CD4-positive, alpha-beta T cell treated with Interleukin-10 for 1 hour (primary cell): ENCODE measurements around the gene GNAT1.

Experiments
- DNase-seq: peaks from one replicate; pipeline ENCODE4 v3.0.0-alpha.2; 2020

Gene GNAT1

GRCh38 chr3:50182533-50183099 lies 8.8 kb upstream of the GNAT1 start:
- no peak for DNase-seq

DNA sequence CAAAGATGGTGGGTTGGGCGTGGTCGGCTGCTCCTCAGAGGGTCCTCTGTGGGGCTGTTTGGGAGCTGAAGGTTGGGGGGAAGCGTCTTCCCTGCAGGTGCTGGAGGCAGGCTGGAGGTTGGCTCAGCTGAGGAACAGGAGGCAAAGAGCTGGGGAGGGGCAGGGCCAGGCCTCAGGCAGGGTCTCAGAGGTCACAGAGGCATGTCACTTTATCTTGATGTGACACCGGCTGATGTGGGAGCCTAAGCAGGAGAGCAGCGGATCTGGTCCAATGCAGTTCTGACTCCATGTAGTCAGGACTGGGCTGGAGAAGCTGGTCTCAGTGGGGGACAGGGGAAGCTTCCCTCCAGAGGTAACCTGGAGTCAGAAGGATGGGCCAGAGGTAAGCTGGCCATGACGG lies 7.7 kb upstream of the GNAT1 start:
- DNase-seq = no peak

GRCh38 chr3:50184242-50184978 lies 7.0 kb upstream of the GNAT1 start:
- DNase-seq = no peak

- no peak for DNase-seq
These were observed 6.2 kb upstream of the GNAT1 start for GRCh38 chr3:50185230-50185629.

- no peak for DNase-seq
These were observed 5.3 kb upstream of the GNAT1 start for GRCh38 chr3:50186096-50186495.

GRCh38 chr3:50187750-50188149 lies 3.7 kb upstream of the GNAT1 start:
- no peak for DNase-seq

DNA sequence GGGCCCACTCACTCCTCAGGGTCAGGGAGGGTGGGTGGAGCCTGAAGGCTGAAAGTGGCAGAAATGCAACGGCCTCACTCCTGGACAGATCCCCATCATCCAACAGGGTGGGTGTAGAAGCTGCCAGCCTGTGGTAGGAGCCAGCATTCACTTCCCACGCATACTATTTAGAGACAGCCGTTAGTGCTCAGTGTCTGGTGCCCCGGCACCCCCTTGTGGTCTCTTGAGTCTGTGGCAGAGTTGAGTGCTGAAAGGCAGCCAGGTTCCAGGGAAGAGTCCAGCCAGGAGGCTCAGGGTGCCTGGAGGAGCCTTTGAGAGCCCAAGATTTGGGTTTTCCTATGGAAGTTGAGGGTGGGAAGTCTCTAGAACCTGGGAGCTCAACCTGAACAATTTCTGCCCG lies 2.1 kb upstream of the GNAT1 start:
- DNase-seq = peak; percentile 19

DNA sequence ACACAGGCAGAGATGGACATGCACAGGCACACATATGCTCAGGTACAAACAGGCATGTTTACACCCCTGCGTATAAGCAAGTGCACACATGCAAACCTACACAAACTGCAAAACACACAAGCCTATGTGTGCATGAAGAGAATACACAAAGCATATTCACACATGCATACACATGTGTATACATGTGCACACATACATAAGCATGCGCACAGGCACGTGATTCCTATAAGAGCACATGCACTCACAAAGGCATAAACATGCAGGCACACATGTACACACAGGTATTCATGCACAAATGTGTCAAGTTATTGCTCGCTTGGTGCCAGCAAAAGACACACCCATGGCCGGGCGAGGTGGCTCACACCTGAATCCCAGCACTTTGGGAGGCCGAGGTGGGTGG lies 1.4 kb upstream of the GNAT1 start:
- DNase-seq = no peak

GRCh38 chr3:50192124-50192523 lies 714 bp downstream of the GNAT1 start:
- DNase-seq = no peak

DNA sequence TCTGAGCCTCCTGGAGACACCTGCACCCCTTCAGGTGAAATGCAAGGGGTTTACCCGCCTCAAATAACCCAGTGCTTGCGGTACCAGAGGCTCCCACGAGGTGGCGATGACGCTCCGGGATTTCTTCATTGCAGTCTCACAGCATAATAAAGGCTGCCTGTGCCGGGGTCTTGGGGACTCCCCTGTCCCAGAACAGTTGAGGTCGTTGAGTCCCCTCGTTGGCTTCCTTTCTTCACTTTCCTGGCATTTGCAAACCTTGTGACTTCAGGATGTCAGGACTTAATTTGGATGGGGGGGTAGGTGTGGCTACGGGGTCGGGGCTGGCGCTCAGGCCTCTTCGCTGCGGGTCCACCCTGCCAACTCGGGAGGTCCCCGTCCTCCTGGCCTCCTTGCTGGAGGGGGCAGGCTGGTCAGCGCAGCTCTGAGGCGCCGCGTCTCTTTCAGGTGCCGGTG lies 1.3 kb downstream of the GNAT1 start:
- DNase-seq = peak; percentile 87

DNA sequence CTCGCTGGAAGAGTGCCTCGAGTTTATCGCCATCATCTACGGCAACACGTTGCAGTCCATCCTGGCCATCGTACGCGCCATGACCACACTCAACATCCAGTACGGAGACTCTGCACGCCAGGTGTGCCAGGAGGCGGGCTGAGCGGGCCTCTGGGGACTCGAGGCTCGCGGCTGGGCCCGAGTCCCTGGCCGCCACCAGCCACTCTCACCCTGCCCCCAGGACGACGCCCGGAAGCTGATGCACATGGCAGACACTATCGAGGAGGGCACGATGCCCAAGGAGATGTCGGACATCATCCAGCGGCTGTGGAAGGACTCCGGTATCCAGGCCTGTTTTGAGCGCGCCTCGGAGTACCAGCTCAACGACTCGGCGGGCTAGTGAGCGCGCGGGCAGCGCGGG lies 1.9 kb downstream of the GNAT1 start:
- DNase-seq = no peak

- no peak for DNase-seq
These were observed 2.3 kb downstream of the GNAT1 start for GRCh38 chr3:50193746-50194127.

DNA sequence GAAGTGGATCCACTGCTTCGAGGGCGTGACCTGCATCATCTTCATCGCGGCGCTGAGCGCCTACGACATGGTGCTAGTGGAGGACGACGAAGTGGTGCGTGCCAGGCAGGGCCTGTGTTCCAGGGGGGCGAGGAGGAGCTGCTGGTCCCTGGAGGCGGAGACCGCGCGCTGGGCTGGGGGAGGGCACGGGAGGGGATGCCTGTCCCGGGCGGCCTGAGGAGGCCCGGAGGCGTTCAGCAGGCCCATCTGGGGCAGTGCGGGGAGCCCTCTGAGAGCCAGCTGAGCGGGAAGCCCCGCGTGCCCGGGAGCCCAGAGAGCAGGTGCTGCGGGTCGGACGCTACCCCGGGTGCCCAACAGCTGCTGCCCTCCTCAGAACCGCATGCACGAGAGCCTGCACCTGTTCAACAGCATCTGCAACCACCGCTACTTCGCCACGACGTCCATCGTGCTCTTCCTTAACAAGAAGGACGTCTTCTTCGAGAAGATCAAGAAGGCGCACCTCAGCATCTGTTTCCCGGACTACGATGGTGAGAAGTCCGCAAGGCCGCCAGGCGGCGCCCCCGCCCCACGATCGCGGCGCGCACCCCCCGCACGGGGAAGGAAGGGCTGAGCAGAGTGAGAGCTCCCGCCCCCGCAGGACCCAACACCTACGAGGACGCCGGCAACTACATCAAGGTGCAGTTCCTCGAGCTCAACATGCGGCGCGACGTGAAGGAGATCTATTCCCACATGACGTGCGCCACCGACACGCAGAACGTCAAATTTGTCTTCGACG lies 2.9 kb downstream of the GNAT1 start:
- peak; percentile 88 for DNase-seq

GRCh38 chr3:50194903-50195500 lies 3.6 kb downstream of the GNAT1 start:
- DNase-seq = peak; percentile 62

DNA sequence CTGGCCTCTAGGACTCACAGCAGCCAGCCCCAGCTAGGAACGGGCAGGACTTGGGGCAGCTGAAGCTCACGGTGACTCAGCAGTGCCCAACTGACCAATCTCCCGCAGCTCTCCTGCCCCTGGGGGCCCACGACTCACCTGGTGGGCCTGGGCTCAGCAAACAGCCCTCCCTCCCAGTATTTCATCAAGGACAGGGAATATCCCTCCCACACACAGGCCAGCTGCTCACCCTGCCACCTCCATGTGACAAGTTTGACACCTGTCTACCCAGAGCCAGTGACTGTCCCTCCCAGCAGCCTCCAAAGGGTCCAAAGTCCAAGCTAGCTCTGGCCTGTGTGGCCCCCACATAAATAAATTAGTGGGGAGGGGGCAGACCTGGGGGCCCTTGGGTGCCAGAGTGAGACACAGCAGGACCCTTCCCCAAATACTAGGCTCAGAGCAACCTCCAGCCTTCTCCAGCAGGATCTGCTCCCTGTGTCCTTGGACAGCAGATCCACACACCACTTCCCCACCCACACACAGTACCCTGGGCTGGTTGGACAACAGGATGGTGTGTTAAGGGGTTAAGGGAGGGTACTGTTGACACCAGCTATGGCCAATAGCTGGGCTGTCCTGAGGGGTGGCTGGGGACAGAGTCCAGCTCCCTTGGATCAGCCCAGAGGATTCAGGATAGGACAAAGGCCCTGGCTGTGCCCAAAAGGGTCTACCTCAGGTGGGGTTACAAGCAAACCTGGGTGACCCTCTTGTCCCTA lies 4.3 kb downstream of the GNAT1 start:
- no peak for DNase-seq

GRCh38 chr3:50196253-50196801 lies 4.9 kb downstream of the GNAT1 start:
- no peak for DNase-seq

- DNase-seq = no peak
These were observed 10.3 kb downstream of the GNAT1 start for GRCh38 chr3:50201573-50202315.

DNA sequence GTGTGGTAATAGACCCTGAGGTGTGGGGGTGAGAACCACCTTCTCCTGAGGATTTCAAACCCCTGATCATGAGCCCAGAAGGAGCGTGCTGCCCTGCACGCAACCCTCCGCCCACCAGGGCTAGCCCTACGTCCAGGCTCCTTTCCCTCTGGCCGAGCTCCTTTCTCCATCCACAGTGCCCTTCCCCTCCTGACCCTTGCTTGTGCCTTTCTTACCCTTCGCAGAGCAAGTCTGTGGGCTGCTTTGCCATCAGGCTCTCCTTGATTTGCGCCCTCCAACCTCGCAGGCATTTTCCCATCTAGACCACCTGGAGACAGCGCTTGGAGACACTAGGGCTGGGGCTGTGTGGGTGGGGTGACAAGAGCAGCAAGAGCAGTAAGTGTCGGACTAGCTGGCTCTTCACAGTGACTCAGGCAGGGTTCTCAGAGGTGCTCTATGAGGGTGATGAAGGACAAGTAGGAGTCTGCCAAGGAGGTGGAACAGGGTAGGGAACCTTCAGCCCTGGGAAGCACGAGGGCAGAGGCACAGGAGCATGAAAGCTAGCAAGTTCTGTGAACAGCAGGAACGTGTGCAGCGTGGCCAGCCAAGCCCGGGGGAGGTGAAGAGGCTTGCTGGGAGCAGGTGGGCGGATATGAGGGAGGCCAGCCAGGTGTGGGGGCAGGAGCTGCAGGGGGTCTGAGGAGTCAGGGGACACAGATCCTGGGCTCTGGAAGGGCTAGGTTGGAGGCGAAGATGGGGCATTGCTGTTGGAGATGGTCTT lies 11.1 kb downstream of the GNAT1 start:
- no peak for DNase-seq

GRCh38 chr3:50203113-50203808 lies 11.9 kb downstream of the GNAT1 start:
- DNase-seq = no peak
